Stimulated activated CD8-positive, alpha-beta memory T cell treated with anti-CD3 and anti-CD28 coated beads, Interleukin-4, amount 100 ng/mL, for 24 hours (primary cell): ENCODE results near the gene INTS6L.
"Not testable (repeated sequence)": the region's sequence is repeated elsewhere in the genome, so short reads cannot be mapped to it uniquely, and the experiment has no call there.

Experiments used
- DNase-seq: peaks from one replicate; pipeline ENCODE4 v3.0.0-alpha.2; 2020; ENCODE audit warnings: low read depth

INTS6L gene

GRCh38 chrX:135528254-135528653, 7.8 kb downstream of the INTS6L start:
- no peak for DNase-seq

DNA sequence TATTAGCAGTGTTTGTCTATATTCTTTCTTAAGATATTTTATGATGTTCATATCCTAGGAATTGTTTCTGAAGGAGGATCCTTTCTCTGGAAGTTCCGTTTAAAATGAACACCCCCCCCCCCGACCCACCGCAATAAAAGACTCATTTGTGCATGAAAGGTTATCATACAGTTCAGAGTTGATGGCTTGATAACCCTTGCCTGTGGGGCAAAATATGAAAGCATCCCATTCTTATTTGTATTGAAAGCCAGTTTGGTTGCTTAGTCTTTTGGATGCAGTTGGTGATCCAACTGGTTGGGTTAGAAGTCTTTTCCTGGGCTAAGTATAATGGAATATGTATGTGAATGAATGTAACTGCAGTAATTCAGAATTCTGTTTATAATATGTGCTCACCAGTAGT, 8.3 kb downstream of the INTS6L start:
- no peak for DNase-seq

DNA sequence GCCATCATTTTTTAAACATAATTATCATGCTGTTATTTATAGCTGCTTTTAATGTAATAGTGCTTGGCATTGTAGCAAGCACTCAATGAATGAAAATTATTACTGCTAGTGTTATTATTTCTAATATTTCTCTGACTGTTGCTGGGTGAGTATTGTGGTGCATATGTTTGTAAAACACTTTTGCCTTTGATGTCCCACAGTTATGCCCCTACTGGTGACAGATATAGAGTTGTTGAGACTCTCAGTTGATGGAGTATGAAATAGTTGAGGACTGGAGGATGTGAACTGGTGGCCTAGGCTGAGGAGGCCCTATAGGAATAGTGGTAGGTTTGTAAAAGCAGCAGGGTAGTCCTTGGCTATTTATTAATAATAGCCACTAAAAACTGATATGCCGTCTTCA, 9.6 kb downstream of the INTS6L start:
- DNase-seq, result no peak

GRCh38 chrX:135531813-135532212, 11.4 kb downstream of the INTS6L start:
- no peak for DNase-seq

DNA sequence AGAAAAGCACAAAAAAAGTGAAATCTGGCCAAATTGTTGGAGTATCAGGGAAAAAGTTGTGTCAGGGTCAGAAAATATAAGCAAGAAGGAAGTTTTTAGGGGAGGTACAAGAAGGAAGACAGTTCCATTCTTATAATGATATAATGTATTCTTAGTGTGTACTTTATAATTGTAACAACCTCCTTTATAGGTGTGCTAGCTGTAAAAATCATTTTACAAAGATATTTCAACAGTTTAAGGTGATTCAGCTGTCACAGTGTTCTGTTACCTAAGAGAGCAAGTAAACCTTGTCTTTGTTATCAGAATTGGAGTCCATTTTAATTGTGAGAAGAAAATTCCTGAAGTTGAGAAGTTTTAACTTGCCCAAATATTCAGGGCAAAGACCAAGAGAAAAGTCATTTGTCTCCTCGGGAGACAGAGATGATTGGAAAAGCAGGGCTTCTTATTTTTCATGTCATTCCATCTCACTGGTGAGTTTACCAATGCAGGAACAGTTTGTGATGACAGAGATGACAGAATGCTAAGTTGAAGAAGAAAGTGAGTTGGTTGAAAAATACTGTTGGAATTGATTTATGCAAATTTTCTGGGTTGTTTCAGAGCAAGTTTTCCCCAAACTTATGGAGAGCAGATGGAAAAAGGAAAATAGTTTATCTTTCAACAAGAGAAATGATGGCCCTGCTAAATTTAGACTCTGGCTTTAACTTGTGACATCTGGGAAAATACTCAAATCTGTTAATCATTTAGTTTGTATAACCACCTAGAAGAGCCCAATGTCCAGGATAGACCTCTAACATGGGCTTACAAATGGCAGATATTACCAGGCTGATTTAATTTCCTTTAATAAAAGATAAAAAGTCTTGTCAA, 14.8 kb downstream of the INTS6L start:
- DNase-seq, result no peak

DNA sequence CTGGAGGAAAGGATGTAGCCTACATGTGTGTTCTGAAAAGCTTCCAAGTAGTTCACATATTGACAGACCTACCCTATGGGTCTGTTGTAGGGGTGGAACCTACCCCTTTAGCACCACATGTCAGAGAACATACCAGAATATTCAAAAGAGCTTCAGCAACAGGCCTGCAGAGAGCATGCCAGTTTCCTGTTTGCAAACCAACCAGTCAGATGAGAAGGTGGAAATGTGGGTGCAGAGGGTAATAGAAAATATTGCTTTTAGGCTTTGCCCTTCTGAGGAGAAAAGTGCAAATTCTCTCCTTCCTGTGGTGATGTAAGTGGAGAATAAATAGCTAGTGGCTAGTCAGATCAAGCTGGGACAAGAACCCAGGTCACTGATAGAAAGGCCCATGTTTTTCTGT, 16.4 kb downstream of the INTS6L start:
- DNase-seq, result no peak

DNA sequence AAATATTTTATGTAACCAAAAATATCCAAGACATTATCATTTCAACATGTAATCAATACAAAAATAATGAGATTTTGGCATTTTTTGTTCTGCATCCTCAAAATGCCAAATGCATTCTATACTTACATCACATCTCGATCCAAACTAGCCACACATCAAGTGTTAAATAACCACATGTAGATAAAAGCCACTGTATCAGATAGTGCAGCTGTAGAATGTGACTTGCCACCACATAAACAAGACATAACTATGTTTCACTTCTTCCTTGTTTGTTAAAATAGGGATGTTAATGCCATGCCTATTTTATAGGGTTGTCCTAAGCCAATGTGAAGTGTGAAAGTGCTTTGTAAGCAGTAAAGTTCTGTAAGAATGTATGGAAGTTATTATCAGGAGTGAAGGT, 20.9 kb downstream of the INTS6L start:
- DNase-seq, result no peak

- no peak for DNase-seq
These were observed 22.7 kb downstream of the INTS6L start for GRCh38 chrX:135543172-135543571.

DNA sequence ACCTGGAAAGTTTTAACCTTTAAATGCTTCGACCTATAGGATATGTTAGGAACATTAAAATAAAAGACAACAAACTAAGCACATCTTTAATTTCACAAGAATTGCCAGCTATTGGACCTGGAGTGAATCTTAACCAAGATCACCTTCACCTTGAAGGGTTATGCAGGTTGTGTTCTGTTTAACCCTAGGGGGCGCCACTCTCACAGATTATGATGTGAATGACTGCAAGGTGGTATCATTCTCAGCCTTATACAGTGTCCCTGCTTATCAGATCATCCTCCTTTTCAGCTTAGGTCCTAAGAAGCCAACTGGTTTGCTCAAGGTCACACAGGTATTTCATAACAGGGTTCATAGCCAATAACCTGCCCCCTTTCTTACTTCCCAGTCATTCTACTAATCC, 23.5 kb downstream of the INTS6L start:
- no peak for DNase-seq

DNA sequence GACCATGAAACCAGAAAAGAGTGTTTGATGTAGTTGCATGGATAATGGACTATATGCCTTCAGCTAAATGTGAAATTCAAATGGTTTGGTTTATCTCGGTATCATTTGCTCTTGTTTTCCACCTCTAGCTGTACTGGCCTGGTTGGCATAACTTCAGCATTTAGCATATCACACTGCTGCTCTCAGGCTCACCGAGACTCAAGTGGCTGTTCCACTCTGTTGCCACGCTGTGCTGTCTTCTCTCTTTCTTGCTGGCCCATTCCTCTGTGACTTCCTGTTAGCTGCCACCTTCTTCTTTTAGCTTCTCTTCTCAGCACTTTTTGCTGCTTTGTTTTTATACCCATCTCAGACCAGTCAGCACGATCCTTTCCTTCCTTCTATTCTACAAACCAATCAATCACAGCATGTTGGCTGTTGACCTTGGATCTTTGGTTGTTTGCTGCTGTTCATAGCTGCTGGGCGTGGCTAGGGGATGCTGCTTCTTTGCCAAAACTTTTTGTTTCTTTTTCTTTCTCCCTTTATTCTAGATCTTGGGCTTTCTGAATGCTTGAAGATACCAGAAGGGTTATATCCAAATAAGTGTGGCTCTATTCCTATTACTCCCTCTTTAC, 24.0 kb downstream of the INTS6L start:
- no peak for DNase-seq

DNA sequence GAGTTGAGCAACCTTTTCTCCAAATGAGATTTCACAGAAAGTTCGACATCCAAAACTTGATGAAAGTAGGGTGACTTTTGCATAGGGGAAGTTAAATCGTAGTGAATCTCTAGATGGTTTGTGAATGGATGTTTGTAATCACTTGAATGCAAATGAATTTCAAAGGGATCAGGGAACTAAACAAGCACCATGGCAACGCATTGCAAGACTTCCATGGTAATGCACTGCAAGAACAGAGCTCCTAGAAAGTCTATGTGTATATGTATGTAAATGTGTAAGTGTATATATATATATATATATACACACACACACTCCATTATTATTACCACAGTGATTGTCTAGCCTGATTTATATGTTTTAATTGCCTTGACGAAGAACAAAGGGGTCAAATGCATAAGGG, 27.3 kb downstream of the INTS6L start:
- DNase-seq, result no peak

DNA sequence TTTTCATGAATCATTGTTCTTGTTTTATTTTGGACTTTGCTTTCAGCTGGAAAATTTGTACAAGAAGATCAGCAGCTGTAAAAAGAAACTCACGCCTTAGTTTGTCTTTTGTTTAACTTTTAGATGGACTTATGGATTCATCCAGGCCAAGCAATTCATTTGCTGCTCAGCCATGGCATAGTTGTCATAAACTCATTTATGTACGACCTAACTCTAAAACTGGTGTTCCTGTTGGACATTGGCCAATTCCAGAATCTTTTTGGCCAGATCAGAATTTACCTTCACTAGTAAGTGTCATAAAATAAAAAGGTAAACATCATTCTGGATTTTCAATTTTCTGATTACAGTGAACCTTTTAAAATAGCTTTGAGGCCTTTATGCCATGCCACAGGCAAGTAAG, 29.1 kb downstream of the INTS6L start:
- no peak for DNase-seq

DNA sequence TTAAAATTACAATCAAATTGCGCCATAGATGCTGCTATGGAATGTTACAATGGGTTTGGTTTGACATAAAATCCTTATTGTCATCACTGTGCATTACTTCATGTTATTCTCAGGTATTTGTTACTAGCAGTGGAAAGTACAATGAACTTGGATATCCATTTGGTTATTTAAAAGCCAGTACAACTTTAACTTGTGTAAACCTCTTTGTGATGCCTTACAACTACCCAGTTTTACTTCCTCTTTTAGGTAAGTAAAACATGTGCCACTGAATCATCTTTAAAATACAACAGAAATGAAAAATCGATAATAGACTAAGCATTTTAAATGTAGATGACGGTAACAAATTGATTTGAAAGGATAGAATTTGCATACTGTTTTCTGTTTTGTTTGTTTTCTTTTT, 35.6 kb downstream of the INTS6L start:
- no peak for DNase-seq

- no peak for DNase-seq
These were observed 36.9 kb downstream of the INTS6L start for GRCh38 chrX:135557344-135557743.

DNA sequence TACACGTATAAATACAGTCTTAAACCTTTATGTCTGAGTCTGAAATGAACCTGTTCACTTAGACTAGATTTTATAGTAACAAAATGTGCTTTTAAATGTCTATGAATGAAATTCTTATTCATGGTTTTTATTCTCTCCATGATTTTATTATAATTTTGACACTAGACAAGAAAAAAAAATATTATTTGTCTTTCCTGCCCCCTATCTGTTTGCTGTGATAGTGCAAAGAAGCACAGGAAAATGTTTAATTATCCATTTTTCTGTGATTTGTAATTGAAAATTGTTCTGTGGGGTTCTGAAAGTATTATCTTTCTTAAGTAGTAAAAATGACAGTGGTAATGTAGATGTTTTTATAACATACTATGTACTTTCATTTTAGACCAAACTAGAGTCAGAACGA, 52.0 kb downstream of the INTS6L start:
- DNase-seq, result no peak

DNA sequence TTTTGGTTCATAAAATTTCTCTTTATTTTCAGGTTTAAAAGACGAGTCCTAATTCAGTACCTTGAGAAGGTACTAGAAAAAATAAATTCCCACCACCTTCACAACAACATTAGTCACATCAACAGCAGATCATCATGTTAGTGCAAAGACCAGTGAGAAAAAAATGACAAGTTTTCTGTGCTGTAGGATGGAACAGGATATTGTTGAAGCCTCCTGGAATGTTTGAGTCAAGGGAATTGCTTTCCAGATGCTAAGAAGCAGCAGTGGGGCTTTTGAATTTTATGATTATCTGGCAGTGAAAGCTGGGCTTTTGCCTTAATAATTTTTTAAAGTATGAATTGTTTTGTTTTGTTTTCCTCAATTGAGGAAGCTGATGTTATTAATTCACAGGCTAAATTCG, 61.0 kb downstream of the INTS6L start:
- DNase-seq, result no peak

DNA sequence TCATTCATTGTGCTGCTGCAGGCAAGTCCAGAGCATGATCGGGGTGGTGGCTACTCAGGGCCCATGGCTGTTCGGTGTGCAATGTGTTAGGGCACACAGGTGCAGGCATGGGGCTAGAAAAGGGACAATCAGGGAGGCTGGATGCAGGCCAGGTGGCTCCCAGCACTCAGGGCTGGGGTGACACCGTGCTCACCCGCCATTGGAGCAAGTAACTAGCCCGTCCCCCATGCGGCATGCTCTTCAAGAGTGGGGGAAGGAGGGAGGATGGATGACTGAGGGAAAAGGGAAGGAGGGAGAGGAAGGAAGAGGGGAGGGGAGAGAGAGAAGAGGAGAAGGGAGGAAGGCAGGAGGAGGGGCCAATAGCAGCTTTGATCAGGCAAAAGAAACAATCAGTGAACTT, 64.7 kb downstream of the INTS6L start:
- DNase-seq, result no peak

GRCh38 chrX:135591871-135592270, 71.4 kb downstream of the INTS6L start:
- DNase-seq, result no peak

GRCh38 chrX:135594049-135594448, 73.6 kb downstream of the INTS6L start:
- DNase-seq, result not testable (repeated sequence)

- not testable (repeated sequence) for DNase-seq
These were observed 74.0 kb downstream of the INTS6L start for GRCh38 chrX:135594453-135594852.

DNA sequence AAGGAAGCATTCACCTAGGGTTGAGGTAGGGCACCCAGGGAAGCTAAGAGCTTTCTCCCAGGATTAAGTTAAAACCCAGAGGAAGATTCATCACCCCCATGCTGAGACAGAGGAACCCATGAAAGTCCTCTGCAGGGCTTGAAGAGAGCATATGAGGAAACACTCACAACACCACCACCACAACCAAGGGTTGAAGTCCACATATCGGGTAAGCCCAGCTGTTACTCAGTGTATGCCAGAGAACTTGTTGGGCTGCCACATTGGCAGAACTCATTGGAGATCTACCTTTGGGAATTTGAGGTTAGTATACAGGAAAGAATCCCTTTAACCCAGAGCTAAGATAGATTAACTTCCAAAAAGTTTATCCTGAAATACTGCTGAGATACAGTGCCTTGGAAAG, 75.1 kb downstream of the INTS6L start:
- no peak for DNase-seq

- DNase-seq, result peak; percentile 31
These were observed 76.0 kb downstream of the INTS6L start for GRCh38 chrX:135596495-135596894.

- DNase-seq, result no peak
These were observed 85.4 kb downstream of the INTS6L start for GRCh38 chrX:135605906-135606305.
